GM12872 (cell line): ENCODE results near the gene TMEM229B.

Experiments
- TF ChIP-seq, protein P1 (sequence below): IDR thresholded peaks from 3 replicates; pipeline ENCODE4 v1.5.1; 2011; ENCODE audit warnings: low read depth, mild to moderate bottlenecking, low read length, moderate library complexity; ENCODE audit not compliant: insufficient read depth

Gene TMEM229B

DNA sequence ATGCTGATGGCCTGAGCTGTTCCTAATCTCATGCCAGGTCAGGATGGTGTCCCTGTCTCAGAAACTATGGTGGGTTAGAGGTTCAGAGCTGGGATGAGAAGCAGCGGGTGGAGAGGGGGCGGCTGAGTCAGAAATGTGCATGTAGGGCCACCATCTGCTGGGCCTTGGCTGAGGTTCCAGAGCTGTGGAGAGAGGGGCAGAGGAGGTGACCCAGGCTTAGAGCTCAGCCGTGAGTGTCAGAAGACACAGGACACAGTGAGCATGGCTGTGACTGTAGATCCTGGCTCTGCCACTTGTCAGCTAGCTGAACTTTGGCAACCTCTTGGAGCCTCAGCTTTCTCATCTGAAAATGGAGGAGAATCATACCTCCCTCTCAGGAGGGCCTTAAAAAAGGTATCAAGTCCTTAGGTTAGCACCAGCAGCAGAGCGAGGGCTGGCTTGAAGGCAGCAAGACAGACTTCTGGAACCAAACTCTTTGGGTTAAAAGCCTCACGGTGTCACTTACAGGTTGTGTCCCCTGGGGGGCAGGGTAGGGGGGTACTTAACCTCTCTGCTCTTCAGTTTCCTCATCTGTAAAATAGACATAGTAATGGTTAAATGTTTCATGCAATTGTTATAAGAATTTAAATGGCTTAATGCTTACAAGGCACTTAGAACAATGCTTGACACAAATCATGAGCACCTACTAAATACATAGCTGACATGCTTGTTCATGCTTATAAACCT lies 34.8 kb downstream of the TMEM229B start:
- TF ChIP-seq, protein P1, sequence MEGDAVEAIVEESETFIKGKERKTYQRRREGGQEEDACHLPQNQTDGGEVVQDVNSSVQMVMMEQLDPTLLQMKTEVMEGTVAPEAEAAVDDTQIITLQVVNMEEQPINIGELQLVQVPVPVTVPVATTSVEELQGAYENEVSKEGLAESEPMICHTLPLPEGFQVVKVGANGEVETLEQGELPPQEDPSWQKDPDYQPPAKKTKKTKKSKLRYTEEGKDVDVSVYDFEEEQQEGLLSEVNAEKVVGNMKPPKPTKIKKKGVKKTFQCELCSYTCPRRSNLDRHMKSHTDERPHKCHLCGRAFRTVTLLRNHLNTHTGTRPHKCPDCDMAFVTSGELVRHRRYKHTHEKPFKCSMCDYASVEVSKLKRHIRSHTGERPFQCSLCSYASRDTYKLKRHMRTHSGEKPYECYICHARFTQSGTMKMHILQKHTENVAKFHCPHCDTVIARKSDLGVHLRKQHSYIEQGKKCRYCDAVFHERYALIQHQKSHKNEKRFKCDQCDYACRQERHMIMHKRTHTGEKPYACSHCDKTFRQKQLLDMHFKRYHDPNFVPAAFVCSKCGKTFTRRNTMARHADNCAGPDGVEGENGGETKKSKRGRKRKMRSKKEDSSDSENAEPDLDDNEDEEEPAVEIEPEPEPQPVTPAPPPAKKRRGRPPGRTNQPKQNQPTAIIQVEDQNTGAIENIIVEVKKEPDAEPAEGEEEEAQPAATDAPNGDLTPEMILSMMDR: no peak; the same call in 2 of the 3 replicates

DNA sequence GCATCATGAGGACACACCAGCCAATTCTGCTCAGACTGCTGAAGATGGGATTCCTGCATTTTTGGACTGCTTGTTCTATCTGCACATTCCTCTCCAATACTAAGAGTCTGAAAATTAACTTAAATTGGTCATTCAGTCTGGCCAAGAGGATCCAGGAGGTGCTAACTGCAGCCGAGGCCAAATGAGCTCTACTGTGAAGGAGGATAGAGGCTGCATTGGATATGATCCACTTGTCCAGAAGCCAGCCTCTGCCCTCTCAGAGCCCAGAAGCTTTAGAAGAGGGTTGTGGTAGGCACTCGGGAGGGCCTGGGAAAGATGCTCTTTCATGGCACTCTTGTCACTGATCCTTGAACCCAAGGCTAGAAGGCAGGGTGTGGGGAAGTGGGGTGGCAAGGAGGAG lies 39.4 kb downstream of the TMEM229B start:
- TF ChIP-seq, protein P1: no peak

DNA sequence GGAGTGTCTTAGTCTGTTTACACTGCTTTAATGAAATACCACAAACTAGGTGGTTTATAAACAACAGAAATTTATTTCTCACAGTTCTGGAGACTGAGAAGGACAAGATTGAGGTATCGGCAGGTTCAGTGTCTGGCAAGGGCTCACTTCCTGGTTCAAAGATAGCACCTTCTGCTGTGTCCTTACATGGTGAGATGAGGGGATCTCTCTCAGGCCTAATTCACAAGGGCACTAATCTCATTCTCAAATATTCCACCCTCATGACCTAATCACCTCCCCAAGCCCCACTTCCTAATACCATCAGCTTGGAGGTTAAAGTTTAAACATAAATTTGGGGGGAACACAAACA lies 41.5 kb downstream of the TMEM229B start:
- TF ChIP-seq, protein P1: no peak

DNA sequence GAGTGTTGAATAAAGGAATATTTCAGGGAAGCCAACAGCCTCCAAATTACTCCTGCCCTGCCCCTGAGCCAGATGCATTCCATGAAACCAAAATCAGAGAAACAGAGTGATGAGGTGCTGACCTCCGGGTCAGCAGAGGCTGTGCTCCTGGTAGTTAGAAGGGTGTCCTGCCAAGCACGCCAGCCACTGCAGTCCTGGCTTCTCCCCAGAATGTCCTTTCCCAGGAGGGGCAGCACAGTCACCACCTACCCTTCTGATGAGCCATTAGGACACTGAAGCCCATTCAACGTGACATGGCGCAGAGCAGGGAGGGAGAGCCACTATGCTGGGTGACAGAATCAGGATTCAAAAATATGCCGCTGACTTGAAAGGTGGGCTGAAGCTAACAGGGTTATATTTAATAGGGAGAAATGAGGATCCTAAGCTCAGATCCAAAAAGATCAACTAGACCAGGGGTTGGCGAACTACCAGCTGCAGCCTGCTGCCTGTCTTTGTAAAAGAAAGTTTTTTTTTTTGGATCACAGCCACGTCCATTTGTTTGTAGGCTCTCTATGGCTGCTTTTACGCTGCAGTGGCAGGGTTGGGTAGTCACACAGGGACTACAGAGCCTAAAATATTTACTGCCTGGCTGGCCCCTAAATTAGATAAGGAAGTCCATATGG lies 42.0 kb downstream of the TMEM229B start:
- TF ChIP-seq, protein P1: no peak

DNA sequence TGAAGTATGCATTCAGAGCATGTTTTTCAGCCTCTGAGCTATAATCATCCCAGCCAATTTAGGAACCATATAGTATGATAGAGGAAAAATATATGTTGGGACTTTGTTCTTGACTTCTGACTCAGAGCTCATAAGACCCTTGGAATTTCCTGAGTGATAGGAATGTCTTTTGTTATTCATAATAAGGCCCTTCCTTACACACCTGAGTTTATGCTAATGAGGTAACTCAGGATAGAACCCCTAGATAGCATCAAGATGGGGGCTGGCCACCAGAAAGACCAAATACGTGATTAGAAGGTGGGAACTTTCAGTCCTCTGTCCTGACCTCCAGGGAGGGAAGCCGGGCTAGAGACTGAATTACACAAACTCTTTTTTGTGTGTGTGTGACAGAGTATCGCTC lies 44.1 kb downstream of the TMEM229B start:
- TF ChIP-seq, protein P1: no peak

- TF ChIP-seq, protein P1: no peak
Observed at GRCh38 chr14:67442139-67442906, 46.2 kb downstream of the TMEM229B start.

DNA sequence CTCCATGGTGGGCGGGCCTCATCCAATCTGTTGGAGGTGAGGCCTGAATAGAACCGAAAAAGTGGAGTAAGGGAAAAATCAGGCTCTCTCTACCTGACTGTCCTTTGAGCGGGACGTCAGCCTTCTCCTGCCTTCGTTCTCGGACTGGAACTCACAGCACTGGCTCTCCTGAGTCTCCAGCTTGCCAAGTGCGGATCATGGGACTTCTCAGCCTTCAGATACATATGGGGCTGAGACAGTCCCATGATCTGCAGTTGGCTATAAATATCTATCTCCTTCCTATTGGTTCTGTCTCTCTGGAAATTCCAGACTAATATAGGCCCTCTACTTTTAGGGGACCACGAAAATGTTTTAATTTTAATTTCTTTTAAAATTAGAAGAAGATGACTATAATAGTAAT lies 46.8 kb downstream of the TMEM229B start:
- TF ChIP-seq, protein P1: no peak
